Suprapubic skin (tissue), 4 donors: ENCODE measurements around the gene CDC42BPA.

Experiments
- POLR2A ChIP-seq, 2 donors: fragments of 450-650 bp; IDR thresholded peaks; one replicate each; pipeline ENCODE4 v1.6.1; 2017; ENCODE audit warnings: antibody characterized with exemption in 2 of 2, mild to moderate bottlenecking in 2 of 2, moderate library complexity in 2 of 2
- POLR2AphosphoS5 ChIP-seq, 3 donors: sonication (generic); formaldehyde crosslinking; IDR thresholded peaks; one replicate each; pipeline ENCODE4 v1.6.1; 2017; ENCODE audit warnings: antibody characterized with exemption in 3 of 3
- TF ChIP-seq, protein P1 (sequence below), 2 donors: fragments of 200-600 bp in 1 of 2; fragments of 450-650 bp in 1 of 2; sonication (generic) in 1 of 2; IDR thresholded peaks; one replicate each; pipeline ENCODE4 v1.5.1; 2016 to 2019; ENCODE audit warnings: antibody characterized with exemption in 2 of 2, mild to moderate bottlenecking in 1 of 2, moderate library complexity in 1 of 2

GRCh38 chr1:226984521-226985238 lies 333.6 kb downstream of the CDC42BPA start:
- TF ChIP-seq, protein P1, sequence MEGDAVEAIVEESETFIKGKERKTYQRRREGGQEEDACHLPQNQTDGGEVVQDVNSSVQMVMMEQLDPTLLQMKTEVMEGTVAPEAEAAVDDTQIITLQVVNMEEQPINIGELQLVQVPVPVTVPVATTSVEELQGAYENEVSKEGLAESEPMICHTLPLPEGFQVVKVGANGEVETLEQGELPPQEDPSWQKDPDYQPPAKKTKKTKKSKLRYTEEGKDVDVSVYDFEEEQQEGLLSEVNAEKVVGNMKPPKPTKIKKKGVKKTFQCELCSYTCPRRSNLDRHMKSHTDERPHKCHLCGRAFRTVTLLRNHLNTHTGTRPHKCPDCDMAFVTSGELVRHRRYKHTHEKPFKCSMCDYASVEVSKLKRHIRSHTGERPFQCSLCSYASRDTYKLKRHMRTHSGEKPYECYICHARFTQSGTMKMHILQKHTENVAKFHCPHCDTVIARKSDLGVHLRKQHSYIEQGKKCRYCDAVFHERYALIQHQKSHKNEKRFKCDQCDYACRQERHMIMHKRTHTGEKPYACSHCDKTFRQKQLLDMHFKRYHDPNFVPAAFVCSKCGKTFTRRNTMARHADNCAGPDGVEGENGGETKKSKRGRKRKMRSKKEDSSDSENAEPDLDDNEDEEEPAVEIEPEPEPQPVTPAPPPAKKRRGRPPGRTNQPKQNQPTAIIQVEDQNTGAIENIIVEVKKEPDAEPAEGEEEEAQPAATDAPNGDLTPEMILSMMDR (IDR thresholded peaks at IDR 0.05): no peak
- TF ChIP-seq POLR2A (IDR thresholded peaks at IDR 0.05) (no peak), POLR2AphosphoS5 (IDR thresholded peaks at IDR 0.05) (no peak)
